GM19452 (cell line): Measurements from ENCODE around the gene EPHB3.
"Not testable (repeated sequence)": the region's sequence is repeated elsewhere in the genome, so short reads cannot be mapped to it uniquely, and the experiment has no call there.

Experiments
- ATAC-seq: cut with Tn5 transposase; IDR thresholded peaks from one replicate; pipeline ENCODE4 v1.9.1; 2021; ENCODE audit not compliant: unreplicated experiment

The EPHB3 gene

GRCh38 chr3:184597829-184598573 is 36.4 kb downstream of the EPHB3 start:
- ATAC-seq = no peak

GRCh38 chr3:184598574-184598927 is 37.0 kb downstream of the EPHB3 start:
- no peak for ATAC-seq

- no peak for ATAC-seq
Observed at GRCh38 chr3:184599143-184599542, 37.6 kb downstream of the EPHB3 start.

- no peak for ATAC-seq
Observed at GRCh38 chr3:184600685-184601377, 39.2 kb downstream of the EPHB3 start.

GRCh38 chr3:184601576-184602371 is 40.2 kb downstream of the EPHB3 start:
- ATAC-seq = no peak

GRCh38 chr3:184602372-184603150 is 41.0 kb downstream of the EPHB3 start:
- no peak for ATAC-seq

- ATAC-seq = no peak
Observed at GRCh38 chr3:184603151-184604030, 41.8 kb downstream of the EPHB3 start.

GRCh38 chr3:184604039-184604601 is 42.5 kb downstream of the EPHB3 start:
- ATAC-seq = no peak

GRCh38 chr3:184604615-184605290 is 43.2 kb downstream of the EPHB3 start:
- no peak for ATAC-seq

- ATAC-seq = no peak
Observed at GRCh38 chr3:184608209-184608608, 46.6 kb downstream of the EPHB3 start.

- no peak for ATAC-seq
Observed at GRCh38 chr3:184609476-184610244, 48.1 kb downstream of the EPHB3 start.

GRCh38 chr3:184610245-184610871 is 48.8 kb downstream of the EPHB3 start:
- ATAC-seq = no peak

- ATAC-seq = no peak
Observed at GRCh38 chr3:184611607-184612281, 50.2 kb downstream of the EPHB3 start.

GRCh38 chr3:184615396-184615795 is 53.8 kb downstream of the EPHB3 start:
- ATAC-seq = no peak

- ATAC-seq = no peak
Observed at GRCh38 chr3:184616436-184616835, 54.9 kb downstream of the EPHB3 start.

GRCh38 chr3:184617306-184617705 is 55.7 kb downstream of the EPHB3 start:
- ATAC-seq = not testable (repeated sequence)

GRCh38 chr3:184618811-184619210 is 57.2 kb downstream of the EPHB3 start:
- ATAC-seq = no peak
